CD14-positive monocyte (primary cell): ENCODE measurements around the gene ZNF101. TPM values are rescaled to one million over a fixed set of nuclear protein-coding genes. Genes with fewer than 3 reads are reported as not detected.

Experiments used
- DNase-seq, 3 donors: peaks; one replicate each; pipeline ENCODE4 v3.0.0-alpha.2; 2011 to 2022
- H2AFZ ChIP-seq: 2 replicates; pipeline ENCODE4 v1.6.0; 2012; ENCODE audit warnings: mild to moderate bottlenecking, low read depth, low read length, inconsistent platforms; ENCODE audit not compliant: insufficient read depth, poor library complexity, severe bottlenecking
- H3K27ac ChIP-seq, 2 donors: 1 replicate in 1 of 2; 2 replicates in 1 of 2; pipeline ENCODE4 v1.5.1; 2012 to 2013; ENCODE audit warnings: low read length in 2 of 2, control low read depth in 1 of 2, inconsistent platforms in 1 of 2, low read depth in 1 of 2, mild to moderate bottlenecking in 1 of 2
- H3K27me3 ChIP-seq, 2 donors: one replicate each; pipeline versions ENCODE4 v1.6.0 to v1.6.1; 2011 to 2013; ENCODE audit warnings: low read length in 2 of 2; ENCODE audit not compliant: control insufficient read depth in 2 of 2, insufficient read depth in 2 of 2
- H3K36me3 ChIP-seq, 2 donors: replicated peaks in 1 of 2; 1 replicate in 1 of 2; 2 replicates in 1 of 2; pipeline versions ENCODE4 v1.5.1 to v1.6.1; 2012 to 2013; ENCODE audit warnings: low read length in 2 of 2, control low read depth in 1 of 2, inconsistent platforms in 1 of 2, mild to moderate bottlenecking in 1 of 2; ENCODE audit not compliant: insufficient read depth in 2 of 2, control insufficient read depth in 1 of 2
- H3K4me1 ChIP-seq, 2 donors: 1 replicate in 1 of 2; 2 replicates in 1 of 2; pipeline versions ENCODE4 v1.5.1 to v1.6.1; 2012 to 2013; ENCODE audit warnings: low read length in 2 of 2, control low read depth in 1 of 2, inconsistent platforms in 1 of 2, mild to moderate bottlenecking in 1 of 2, moderate library complexity in 1 of 2; ENCODE audit not compliant: insufficient read depth in 2 of 2, control insufficient read depth in 1 of 2
- H3K4me2 ChIP-seq: replicated peaks from 2 replicates; pipeline ENCODE3; 2012; ENCODE audit warnings: low read length, moderate library complexity, mild to moderate bottlenecking; ENCODE audit not compliant: poor library complexity, severe bottlenecking; ENCODE audit errors: extremely low read depth
- H3K4me3 ChIP-seq, 3 experiments: fragments of 200-600 bp in 1 of 3; sonication (generic) in 1 of 3; replicated peaks in 1 of 3; 1 replicate in 2 of 3; 2 replicates in 1 of 3; pipeline ENCODE4 v1.5.1; 2011 to 2013; ENCODE audit warnings: low read length in 3 of 3, mild to moderate bottlenecking in 3 of 3, control low read depth in 2 of 3, low read depth in 2 of 3, inconsistent platforms in 1 of 3, moderate library complexity in 1 of 3
- H3K79me2 ChIP-seq: 2 replicates; pipeline ENCODE4 v1.6.0; 2012; ENCODE audit warnings: mild to moderate bottlenecking, control low read depth, inconsistent platforms, low read length, moderate library complexity; ENCODE audit not compliant: insufficient read depth
- H3K9ac ChIP-seq: 2 replicates; pipeline ENCODE4 v1.6.0; 2017; ENCODE audit warnings: low read length, mild to moderate bottlenecking; ENCODE audit not compliant: insufficient read depth, poor library complexity, severe bottlenecking
- H3K9me3 ChIP-seq, 2 donors: replicated peaks in 1 of 2; 1 replicate in 1 of 2; 2 replicates in 1 of 2; pipeline versions ENCODE4 v1.5.1 to v1.6.1; 2012 to 2013; ENCODE audit warnings: low read length in 2 of 2, control low read depth in 1 of 2; ENCODE audit not compliant: control insufficient read depth in 1 of 2, insufficient read depth in 1 of 2
- H4K20me1 ChIP-seq: 2 replicates; pipeline ENCODE4 v1.6.0; 2012; ENCODE audit warnings: mild to moderate bottlenecking, low read length, control low read depth, moderate library complexity; ENCODE audit not compliant: insufficient read depth
- H3K27ac Mint-ChIP-seq, 7 donors: one replicate each; pipeline ENCODE4 v1.8.0; 2020; ENCODE audit warnings: mild to moderate bottlenecking in 7 of 7, mixed read lengths in 7 of 7, moderate library complexity in 6 of 7, inconsistent platforms in 2 of 7
- H3K27me3 Mint-ChIP-seq, 3 donors: one replicate each; pipeline ENCODE4 v1.8.0; 2021 to 2022; ENCODE audit warnings: low read depth in 3 of 3, mild to moderate bottlenecking in 3 of 3, mixed read lengths in 3 of 3, moderate library complexity in 3 of 3, inconsistent platforms in 1 of 3
- H3K36me3 Mint-ChIP-seq, 2 donors: one replicate each; pipeline ENCODE4 v1.8.0; 2020; ENCODE audit warnings: mixed read lengths in 2 of 2, inconsistent platforms in 1 of 2, mild to moderate bottlenecking in 1 of 2
- H3K4me1 Mint-ChIP-seq: one replicate; pipeline ENCODE4 v1.8.0; 2020; ENCODE audit warnings: mild to moderate bottlenecking, mixed read lengths
- H3K4me3 Mint-ChIP-seq, 2 donors: one replicate each; pipeline ENCODE4 v1.8.0; 2020; ENCODE audit warnings: mild to moderate bottlenecking in 2 of 2, mixed read lengths in 2 of 2, moderate library complexity in 1 of 2
- H3K9me3 Mint-ChIP-seq, 7 donors: one replicate each; pipeline ENCODE4 v1.8.0; 2020 to 2022; ENCODE audit warnings: mixed read lengths in 7 of 7, mild to moderate bottlenecking in 6 of 7, moderate library complexity in 6 of 7, inconsistent platforms in 2 of 7
- WGBS: methylation state at CpG from one replicate; pipeline ENCODE4 v1.1.5; 2013; ENCODE audit warnings: missing lambda C conversion rate; ENCODE audit not compliant: insufficient coverage; 5-methylcytosine and 5-hydroxymethylcytosine counted together
- intact Hi-C, 2 donors: fragments of 100-400 bp; cut with micrococcal nuclease; formaldehyde crosslinking; loops; one replicate each; pipeline versions ENCODE4 v1.15.0 to v1.15.1; 2023
- polyA plus RNA-seq, 3 donors: library from polyadenylated mRNA; depleted of rRNA in 1 of 3; unstranded in 2 of 3; stranded (reverse) in 1 of 3; fragments of 300-500 nt in 2 of 3; fragments of >200 nt in 1 of 3; fragmentation: Illumina TruSeq in 2 of 3; gene quantifications; 1 replicate in 2 of 3; 2 replicates in 1 of 3; pipeline ENCODE4 v1.2.3, GENCODE V29; 2012 to 2021
- TF ChIP-seq, protein P1 (sequence below): fragments of 200-600 bp; IDR thresholded peaks from one replicate; pipeline ENCODE4 v1.8.0; 2022; ENCODE audit warnings: antibody characterized with exemption, mild to moderate bottlenecking

Gene ZNF101
- polyA plus RNA-seq, 3 donors = 4.5 to 8.4 (median 5.5) TPM

DNA sequence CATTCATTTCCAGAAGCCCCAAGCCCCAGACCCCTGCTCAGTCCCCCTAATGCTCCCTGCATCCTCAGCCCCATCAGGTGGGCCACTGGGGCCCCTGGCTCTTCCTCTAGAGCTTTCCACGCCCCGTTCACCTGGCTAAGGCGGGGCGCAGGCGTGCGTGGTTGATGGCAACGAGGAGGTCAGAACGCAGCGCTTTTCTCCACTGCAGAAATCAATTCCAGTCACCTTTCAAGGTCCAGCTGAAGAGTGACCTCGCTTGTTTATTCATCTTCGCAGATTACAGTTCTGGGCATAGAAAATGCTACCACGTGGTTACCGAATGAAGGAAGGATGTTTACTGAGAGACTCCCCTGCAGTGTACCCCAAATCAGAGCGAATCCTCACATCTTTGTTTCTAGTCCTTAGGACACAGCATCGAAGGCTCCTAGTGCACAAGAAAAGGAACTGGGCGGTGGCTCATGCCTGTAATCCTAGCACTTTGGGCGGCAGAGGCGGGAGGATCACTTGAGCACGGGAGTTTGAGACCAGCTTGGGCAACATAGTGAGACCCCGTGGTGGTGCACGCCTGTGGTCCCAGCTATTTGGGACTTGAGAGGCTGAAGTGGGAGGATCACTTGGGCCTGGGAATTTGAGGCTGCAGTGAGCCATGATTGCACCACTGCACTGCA, 49.3 kb upstream of the ZNF101 start:
- Histone ChIP-seq H3K4me1 (peaks cover 17 to 22% of the 10 kb centered on the region in 2 donors), H3K27me3 (peaks cover 0 to 2% of the 10 kb centered on the region in 2 donors), H3K9me3 (no peaks in the 10 kb centered on the region), H3K9ac (peak overlapping the region; percentile 32), H3K27ac (peak overlapping the region in 1 of 2 donors; percentile 36), H4K20me1 (no peaks in the 10 kb centered on the region), H2AFZ (no peak overlapping the region), H3K36me3 (peaks cover 9 to 10% of the 10 kb centered on the region in 2 donors), H3K4me2 (peak overlapping the region; percentile 77), H3K79me2 (no peaks in the 10 kb centered on the region), H3K4me3 (peak overlapping the region in 1 of 3 experiments; percentile 63)
- H3K9me3 Mint-ChIP-seq = peaks cover 0 to 5% (median 0%) of the 10 kb centered on the region in 7 donors
- peak overlapping the region; percentile 67 to 80 for H3K4me3 Mint-ChIP-seq
- H3K27me3 Mint-ChIP-seq = peaks cover 4 to 11% (median 7%) of the 10 kb centered on the region in 3 donors
- peaks cover 13 to 15% of the 10 kb centered on the region in 2 donors for H3K36me3 Mint-ChIP-seq
- H3K27ac Mint-ChIP-seq = peak overlapping the region; percentile 53 to 92 (median 76)
- TF ChIP-seq, protein P1, sequence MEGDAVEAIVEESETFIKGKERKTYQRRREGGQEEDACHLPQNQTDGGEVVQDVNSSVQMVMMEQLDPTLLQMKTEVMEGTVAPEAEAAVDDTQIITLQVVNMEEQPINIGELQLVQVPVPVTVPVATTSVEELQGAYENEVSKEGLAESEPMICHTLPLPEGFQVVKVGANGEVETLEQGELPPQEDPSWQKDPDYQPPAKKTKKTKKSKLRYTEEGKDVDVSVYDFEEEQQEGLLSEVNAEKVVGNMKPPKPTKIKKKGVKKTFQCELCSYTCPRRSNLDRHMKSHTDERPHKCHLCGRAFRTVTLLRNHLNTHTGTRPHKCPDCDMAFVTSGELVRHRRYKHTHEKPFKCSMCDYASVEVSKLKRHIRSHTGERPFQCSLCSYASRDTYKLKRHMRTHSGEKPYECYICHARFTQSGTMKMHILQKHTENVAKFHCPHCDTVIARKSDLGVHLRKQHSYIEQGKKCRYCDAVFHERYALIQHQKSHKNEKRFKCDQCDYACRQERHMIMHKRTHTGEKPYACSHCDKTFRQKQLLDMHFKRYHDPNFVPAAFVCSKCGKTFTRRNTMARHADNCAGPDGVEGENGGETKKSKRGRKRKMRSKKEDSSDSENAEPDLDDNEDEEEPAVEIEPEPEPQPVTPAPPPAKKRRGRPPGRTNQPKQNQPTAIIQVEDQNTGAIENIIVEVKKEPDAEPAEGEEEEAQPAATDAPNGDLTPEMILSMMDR = no peak
- WGBS = 64% methylated on average over 16 of the region's 21 CpGs
- peaks cover 17% of the 10 kb centered on the region for H3K4me1 Mint-ChIP-seq
- DNase-seq = no peak
- intact Hi-C loops = loop anchor here in 1 of 2 donors (2.0 to 5.0 kb wide), 2 partner anchors 29 to 297 kb away; partner anchors contain the start of genes MAU2 and SUGP1

DNA sequence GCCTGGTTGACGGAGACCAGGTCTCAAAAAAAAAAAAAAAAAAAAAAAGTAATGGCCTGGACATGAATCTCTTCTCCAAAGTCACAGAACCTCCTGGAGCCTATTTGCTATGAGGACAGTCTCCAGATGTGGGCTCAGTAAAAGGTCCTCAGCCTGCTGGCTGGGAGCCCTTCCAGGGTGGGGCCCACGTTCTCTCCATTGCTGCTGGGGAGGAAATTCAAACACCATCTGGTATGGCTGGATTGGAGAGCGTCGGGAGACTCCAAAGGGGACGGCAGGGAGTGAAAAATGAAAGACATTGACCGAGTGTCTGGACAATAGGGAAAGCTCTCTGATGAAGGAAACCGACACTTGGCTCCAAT, 48.8 kb upstream of the ZNF101 start:
- Mint-ChIP-seq H3K27me3 (peaks cover 4 to 11% (median 7%) of the 10 kb centered on the region in 3 donors), H3K9me3 (peaks cover 0 to 3% (median 0%) of the 10 kb centered on the region in 7 donors), H3K27ac (peak overlapping the region in 3 of 7 donors; percentile 23 to 72 (median 61)), H3K36me3 (peaks cover 18% of the 10 kb centered on the region in 2 donors), H3K4me3 (no peak overlapping the region), H3K4me1 (peaks cover 17% of the 10 kb centered on the region)
- no peak overlapping the region for H3K9ac ChIP-seq
- H3K4me3 ChIP-seq = no peak overlapping the region
- no peaks in the 10 kb centered on the region for H3K9me3 ChIP-seq
- peaks cover 17 to 22% of the 10 kb centered on the region in 2 donors for H3K4me1 ChIP-seq
- TF ChIP-seq, protein P1 = no peak
- intact Hi-C loops = loop anchor here in 1 of 2 donors (2.0 to 5.0 kb wide), 2 partner anchors 29 to 298 kb away; partner anchors contain the start of genes MAU2 and SUGP1
- 91% methylated on average over 6 of the region's 7 CpGs for WGBS
- no peaks in the 10 kb centered on the region for H3K79me2 ChIP-seq
- H2AFZ ChIP-seq = no peak overlapping the region
- DNase-seq = no peak
- peaks cover 11 to 12% of the 10 kb centered on the region in 2 donors for H3K36me3 ChIP-seq
- no peak overlapping the region for H3K4me2 ChIP-seq
- no peaks in the 10 kb centered on the region for H4K20me1 ChIP-seq
- H3K27me3 ChIP-seq = peaks cover 0 to 2% of the 10 kb centered on the region in 2 donors
- no peak overlapping the region for H3K27ac ChIP-seq
